Mesothelial cell of epicardium (in vitro differentiated cells): ENCODE results near the gene PTDSS2. TPM values are rescaled to one million over a fixed set of nuclear protein-coding genes. Genes with fewer than 3 reads are reported as not detected.

Source experiments
- DNase-seq, 2 experiments: peaks; one replicate each; pipeline ENCODE4 v3.0.0; 2021; ENCODE audit warnings: low spot score in 2 of 2; ENCODE audit not compliant: unreplicated experiment in 2 of 2
- H3K27ac Mint-ChIP-seq: 2 replicates; pipeline ENCODE4 v1.8.0; 2021; ENCODE audit warnings: mixed read lengths
- H3K27me3 Mint-ChIP-seq: 2 replicates; pipeline ENCODE4 v1.8.0; 2021; ENCODE audit warnings: low read depth, mixed read lengths
- H3K36me3 Mint-ChIP-seq: 2 replicates; pipeline ENCODE4 v1.8.0; 2021; ENCODE audit warnings: mixed read lengths
- H3K4me1 Mint-ChIP-seq: 2 replicates; pipeline ENCODE4 v1.8.0; 2021; ENCODE audit warnings: mixed read lengths
- H3K4me3 Mint-ChIP-seq: 2 replicates; pipeline ENCODE4 v1.8.0; 2021; ENCODE audit warnings: mild to moderate bottlenecking, moderate library complexity, mixed read lengths
- H3K9me3 Mint-ChIP-seq: 2 replicates; pipeline ENCODE4 v1.8.0; 2021; ENCODE audit warnings: mixed read lengths
- total RNA-seq: library from RNA; stranded (reverse); gene quantifications from 3 replicates; pipeline ENCODE4 v1.2.1, GENCODE V29; 2021
- TF ChIP-seq, protein P1 (sequence below): fragments of 200-600 bp; sonication (generic); IDR thresholded peaks from one replicate; pipeline ENCODE4 v1.5.0; 2021; ENCODE audit warnings: antibody characterized with exemption; ENCODE audit not compliant: unreplicated experiment

The PTDSS2 gene
- total RNA-seq, 1 donor from 2014 or later = 49.7 TPM

DNA sequence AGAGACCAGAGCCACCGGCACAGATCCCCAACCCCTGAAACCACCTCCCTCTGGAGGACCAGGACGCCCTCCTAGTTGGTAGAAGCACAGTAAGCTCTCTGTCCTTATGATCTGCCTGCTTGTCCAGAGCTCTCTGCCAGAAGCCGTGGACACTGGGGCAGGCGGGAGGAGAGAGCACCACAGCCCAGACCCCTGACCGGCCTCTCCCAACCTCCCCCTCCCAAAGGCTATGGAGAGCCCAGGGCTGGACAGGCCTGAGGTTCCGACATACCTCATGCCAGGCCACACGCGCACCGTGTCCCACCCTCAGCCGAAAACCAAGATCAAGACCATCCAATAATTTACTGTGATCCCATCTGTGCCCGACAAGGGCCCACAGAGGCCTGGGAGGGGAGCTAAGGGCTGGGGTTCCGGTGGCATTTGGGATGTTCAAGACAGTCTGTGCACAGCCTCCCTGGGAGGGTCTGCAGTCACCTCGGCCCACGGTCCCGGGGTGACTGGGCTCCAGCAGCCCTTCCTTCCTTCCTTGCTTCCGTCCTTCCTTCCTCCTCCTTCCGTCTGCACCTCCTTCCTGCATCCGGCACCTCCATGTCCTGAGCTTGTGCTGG lies 81.9 kb downstream of the PTDSS2 start:
- Mint-ChIP-seq H3K9me3 (no peaks in the 10 kb centered on the region), H3K27ac (peak overlapping the region; percentile 16), H3K4me3 (no peak overlapping the region), H3K4me1 (peaks cover 5% of the 10 kb centered on the region), H3K36me3 (peaks cover 5% of the 10 kb centered on the region), H3K27me3 (no peaks in the 10 kb centered on the region)
- TF ChIP-seq, protein P1, sequence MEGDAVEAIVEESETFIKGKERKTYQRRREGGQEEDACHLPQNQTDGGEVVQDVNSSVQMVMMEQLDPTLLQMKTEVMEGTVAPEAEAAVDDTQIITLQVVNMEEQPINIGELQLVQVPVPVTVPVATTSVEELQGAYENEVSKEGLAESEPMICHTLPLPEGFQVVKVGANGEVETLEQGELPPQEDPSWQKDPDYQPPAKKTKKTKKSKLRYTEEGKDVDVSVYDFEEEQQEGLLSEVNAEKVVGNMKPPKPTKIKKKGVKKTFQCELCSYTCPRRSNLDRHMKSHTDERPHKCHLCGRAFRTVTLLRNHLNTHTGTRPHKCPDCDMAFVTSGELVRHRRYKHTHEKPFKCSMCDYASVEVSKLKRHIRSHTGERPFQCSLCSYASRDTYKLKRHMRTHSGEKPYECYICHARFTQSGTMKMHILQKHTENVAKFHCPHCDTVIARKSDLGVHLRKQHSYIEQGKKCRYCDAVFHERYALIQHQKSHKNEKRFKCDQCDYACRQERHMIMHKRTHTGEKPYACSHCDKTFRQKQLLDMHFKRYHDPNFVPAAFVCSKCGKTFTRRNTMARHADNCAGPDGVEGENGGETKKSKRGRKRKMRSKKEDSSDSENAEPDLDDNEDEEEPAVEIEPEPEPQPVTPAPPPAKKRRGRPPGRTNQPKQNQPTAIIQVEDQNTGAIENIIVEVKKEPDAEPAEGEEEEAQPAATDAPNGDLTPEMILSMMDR = no peak
- no peak for DNase-seq

DNA sequence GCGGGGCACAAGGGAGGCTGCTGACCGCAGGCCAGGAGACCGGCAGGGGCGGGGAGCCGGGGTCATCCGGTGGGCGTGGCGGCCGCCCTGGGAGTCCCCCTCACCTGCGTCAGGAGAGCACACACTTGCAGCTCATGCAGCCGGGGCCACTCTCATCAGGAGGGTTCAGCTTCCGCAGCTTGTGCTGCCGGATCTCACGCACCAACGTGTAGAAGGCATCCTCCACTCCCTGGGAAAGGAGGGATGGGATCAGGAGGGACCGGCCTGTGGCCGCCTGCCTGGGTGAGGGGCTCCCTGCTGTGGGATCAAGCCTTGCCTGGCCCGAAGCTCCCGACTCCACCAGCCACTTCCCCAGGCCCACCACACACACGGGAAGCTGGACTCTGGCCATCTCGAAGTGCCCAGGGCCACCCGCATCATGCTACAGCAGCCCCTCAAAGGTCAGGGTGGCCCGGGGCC lies 82.5 kb downstream of the PTDSS2 start:
- Mint-ChIP-seq H3K4me1 (peaks cover 5% of the 10 kb centered on the region), H3K9me3 (no peaks in the 10 kb centered on the region), H3K27me3 (no peaks in the 10 kb centered on the region), H3K36me3 (peaks cover 5% of the 10 kb centered on the region), H3K4me3 (no peak overlapping the region), H3K27ac (no peak overlapping the region)
- DNase-seq = no peak
- TF ChIP-seq, protein P1 = no peak

DNA sequence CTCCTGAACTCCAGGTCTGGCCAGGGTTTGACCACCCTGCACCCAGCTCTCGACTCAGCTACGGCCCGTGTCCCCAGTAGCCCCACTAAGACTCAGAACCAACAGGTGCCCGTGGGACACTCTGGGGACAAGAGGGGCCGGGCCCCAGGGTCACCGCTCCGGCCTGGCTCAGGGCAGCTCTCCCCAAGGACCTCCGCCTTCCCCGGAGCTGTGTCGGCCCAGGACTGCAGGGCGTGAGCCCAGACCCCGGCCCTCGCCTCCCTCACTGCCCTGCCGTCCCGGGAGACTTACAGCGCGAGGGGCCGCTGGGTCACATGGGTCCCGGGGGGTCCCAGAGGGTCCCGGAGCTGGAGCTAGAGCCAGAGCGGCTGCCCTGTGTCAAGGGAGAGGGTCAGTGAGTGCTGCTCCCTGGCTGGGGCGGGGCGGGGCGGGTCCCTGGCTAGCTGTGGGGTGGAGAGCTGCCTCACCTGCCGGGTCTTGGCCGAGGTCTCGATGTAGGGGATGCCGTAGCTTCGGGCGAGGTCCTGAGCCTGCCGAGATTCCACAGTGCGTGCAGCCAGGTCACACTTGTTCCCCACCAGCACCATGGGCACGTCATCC lies 83.0 kb downstream of the PTDSS2 start:
- H3K27me3 Mint-ChIP-seq = peaks cover 4% of the 10 kb centered on the region
- no peak overlapping the region for H3K4me3 Mint-ChIP-seq
- peaks cover 8% of the 10 kb centered on the region for H3K4me1 Mint-ChIP-seq
- H3K9me3 Mint-ChIP-seq = no peaks in the 10 kb centered on the region
- peaks cover 5% of the 10 kb centered on the region for H3K36me3 Mint-ChIP-seq
- TF ChIP-seq, protein P1 = no peak
- no peak overlapping the region for H3K27ac Mint-ChIP-seq
- no peak for DNase-seq

DNA sequence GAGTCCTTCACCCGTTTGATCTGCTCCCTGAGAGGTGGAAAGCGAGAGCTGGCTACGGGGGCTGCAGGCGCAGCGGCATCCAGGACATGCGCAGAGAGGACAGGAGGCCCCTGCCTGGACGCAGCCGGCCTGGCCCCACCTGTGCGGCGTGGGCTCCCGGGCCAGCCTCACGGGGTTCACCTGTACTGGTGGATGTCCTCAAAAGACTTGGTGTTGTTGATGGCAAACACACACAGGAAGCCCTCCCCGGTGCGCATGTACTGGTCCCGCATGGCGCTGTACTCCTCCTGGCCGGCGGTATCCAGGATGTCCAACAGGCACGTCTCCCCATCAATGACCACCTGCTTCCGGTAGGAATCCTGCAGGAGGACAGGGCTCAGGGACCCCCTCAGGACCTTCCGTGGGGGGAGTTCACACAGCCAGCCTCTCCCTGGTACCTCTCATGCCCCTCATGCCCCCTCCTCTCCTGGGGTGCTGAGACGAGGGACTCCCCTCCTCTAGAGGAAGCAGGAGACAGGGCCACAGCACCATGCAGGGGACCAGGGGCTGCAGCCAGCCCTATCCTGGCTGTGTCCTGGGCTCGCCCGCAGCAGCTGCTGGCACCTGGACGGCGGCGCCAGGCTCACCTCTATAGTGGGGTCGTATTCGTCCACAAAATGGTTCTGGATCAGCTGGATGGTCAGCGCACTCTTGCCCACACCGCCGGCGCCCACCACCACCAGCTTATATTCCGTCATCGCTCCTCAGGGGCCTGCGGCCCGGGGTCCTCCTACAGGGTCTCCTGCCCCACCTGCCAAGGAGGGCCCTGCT lies 83.7 kb downstream of the PTDSS2 start:
- peak overlapping the region; percentile 69 for H3K4me3 Mint-ChIP-seq
- peaks cover 10% of the 10 kb centered on the region for H3K27me3 Mint-ChIP-seq
- peaks cover 5% of the 10 kb centered on the region for H3K36me3 Mint-ChIP-seq
- H3K4me1 Mint-ChIP-seq = peaks cover 8% of the 10 kb centered on the region
- H3K9me3 Mint-ChIP-seq = no peaks in the 10 kb centered on the region
- no peak for DNase-seq
- H3K27ac Mint-ChIP-seq = no peak overlapping the region
- TF ChIP-seq, protein P1 = no peak

DNA sequence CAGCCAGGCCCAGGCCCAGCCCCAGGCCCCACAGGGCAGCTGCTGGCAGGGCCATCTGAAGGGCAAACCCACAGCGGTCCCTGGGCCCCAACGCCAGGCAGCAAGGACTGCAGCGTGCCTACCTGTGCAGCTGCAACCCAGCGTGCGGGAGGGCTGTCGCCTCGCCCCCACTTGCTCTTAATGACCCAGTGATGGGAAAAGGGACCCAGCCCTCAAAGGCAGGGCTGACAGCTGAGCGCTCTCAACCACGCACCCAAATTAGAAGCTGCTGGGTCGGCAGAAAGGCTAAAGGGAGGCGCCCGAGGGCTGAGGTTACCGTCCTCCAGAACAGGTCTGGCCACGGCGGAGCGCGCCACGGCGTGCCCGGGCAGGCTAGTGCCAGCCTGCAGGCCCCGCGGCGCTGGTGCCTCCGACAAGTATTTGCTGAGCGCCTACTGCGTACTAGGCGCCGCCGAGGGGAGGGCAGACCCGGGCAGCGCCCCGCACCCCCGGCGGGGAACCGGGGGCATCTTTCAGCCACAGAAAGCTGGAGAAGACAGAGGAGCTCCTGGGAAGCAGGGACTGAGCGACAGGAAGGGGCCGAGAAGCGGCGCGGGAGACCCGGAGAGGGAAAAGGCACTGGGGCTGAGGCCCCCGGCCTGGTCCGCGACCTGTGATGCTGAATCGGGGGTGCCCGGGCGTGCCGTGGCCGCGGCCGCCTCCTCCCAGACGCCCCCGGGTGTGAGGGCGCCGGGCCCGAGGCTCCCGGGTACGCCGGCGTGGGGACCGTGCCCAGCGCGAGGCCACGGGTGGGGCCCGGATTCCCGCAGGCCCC lies 84.5 kb downstream of the PTDSS2 start:
- H3K9me3 Mint-ChIP-seq = no peaks in the 10 kb centered on the region
- H3K36me3 Mint-ChIP-seq = peaks cover 5% of the 10 kb centered on the region
- TF ChIP-seq, protein P1 = no peak
- H3K4me1 Mint-ChIP-seq = peaks cover 8% of the 10 kb centered on the region
- no peak overlapping the region for H3K27ac Mint-ChIP-seq
- peaks cover 11% of the 10 kb centered on the region for H3K27me3 Mint-ChIP-seq
- H3K4me3 Mint-ChIP-seq = peak overlapping the region; percentile 69
- peak in 1 of 2 experiments; percentile 49 for DNase-seq
